ENCODE data around the gene AANAT. TPM values are rescaled to one million over a fixed set of nuclear protein-coding genes. Genes with fewer than 3 reads are reported as not detected.

The AANAT gene
- total RNA-seq, 1 donor from 2014 or later: not detected

- TF ChIP-seq CTCF (IDR thresholded peaks at IDR 0.05): no peak
- H3K4me1 Mint-ChIP-seq (ENCODE audit: low read depth): peaks cover 36% of the 10 kb centered on the region
- no peak for DNase-seq (ENCODE audit: low spot score)
- H3K27ac Mint-ChIP-seq (ENCODE audit: unreplicated experiment): no peak overlapping the region
- peak overlapping the region; percentile 60 for H3K4me3 Mint-ChIP-seq (ENCODE audit: unreplicated experiment)
- no peaks in the 10 kb centered on the region for H3K36me3 Mint-ChIP-seq (ENCODE audit: low read depth)
- no peaks in the 10 kb centered on the region for H3K27me3 Mint-ChIP-seq (ENCODE audit: low read depth)
- no peaks in the 10 kb centered on the region for H3K9me3 Mint-ChIP-seq (ENCODE audit: low read depth)
Observed at GRCh38 chr17:76500747-76501017, 33.3 kb downstream of the AANAT start.

- Mint-ChIP-seq H3K36me3 (ENCODE audit: low read depth) (no peaks in the 10 kb centered on the region), H3K9me3 (ENCODE audit: low read depth) (no peaks in the 10 kb centered on the region), H3K4me1 (ENCODE audit: low read depth) (peaks cover 36% of the 10 kb centered on the region), H3K4me3 (ENCODE audit: unreplicated experiment) (peak within 1 kb of the TSS; percentile 78), H3K27me3 (ENCODE audit: low read depth) (no peaks in the 10 kb centered on the region), H3K27ac (ENCODE audit: unreplicated experiment) (peak within 1 kb of the TSS; percentile 69)
- no peak for TF ChIP-seq CTCF (IDR thresholded peaks at IDR 0.05)
- no peak for DNase-seq (ENCODE audit: low spot score)
Observed at GRCh38 chr17:76501018-76501826, 33.8 kb downstream of the AANAT start, which contains the start of gene RHBDF2. Gene RHBDF2 (minus strand): TSS chr17:76501423. CDS start chr17:76481524, 19,899 bp downstream.

- Mint-ChIP-seq H3K4me1 (ENCODE audit: low read depth) (peaks cover 36% of the 10 kb centered on the region), H3K27ac (ENCODE audit: unreplicated experiment) (no peak overlapping the region), H3K9me3 (ENCODE audit: low read depth) (no peaks in the 10 kb centered on the region), H3K27me3 (ENCODE audit: low read depth) (no peaks in the 10 kb centered on the region), H3K4me3 (ENCODE audit: unreplicated experiment) (peak overlapping the region; percentile 78), H3K36me3 (ENCODE audit: low read depth) (no peaks in the 10 kb centered on the region)
- DNase-seq (ENCODE audit: low spot score): no peak
- TF ChIP-seq CTCF (IDR thresholded peaks at IDR 0.05): no peak
Observed at GRCh38 chr17:76501827-76502307, 34.5 kb downstream of the AANAT start.

GRCh38 chr17:76502341-76503211 lies 35.2 kb downstream of the AANAT start:
- DNase-seq (ENCODE audit: low spot score): no peak
- Mint-ChIP-seq H3K27me3 (ENCODE audit: low read depth) (peaks cover under 1% of the 10 kb centered on the region), H3K36me3 (ENCODE audit: low read depth) (no peaks in the 10 kb centered on the region), H3K9me3 (ENCODE audit: low read depth) (no peaks in the 10 kb centered on the region), H3K4me1 (ENCODE audit: low read depth) (peaks cover 34% of the 10 kb centered on the region), H3K27ac (ENCODE audit: unreplicated experiment) (no peak overlapping the region), H3K4me3 (ENCODE audit: unreplicated experiment) (no peak overlapping the region)
- TF ChIP-seq CTCF (IDR thresholded peaks at IDR 0.05): no peak

GRCh38 chr17:76504117-76504516 lies 36.7 kb downstream of the AANAT start:
- Mint-ChIP-seq H3K4me3 (ENCODE audit: unreplicated experiment) (no peak overlapping the region), H3K36me3 (ENCODE audit: low read depth) (no peaks in the 10 kb centered on the region), H3K4me1 (ENCODE audit: low read depth) (peaks cover 19% of the 10 kb centered on the region), H3K27ac (ENCODE audit: unreplicated experiment) (no peak overlapping the region), H3K9me3 (ENCODE audit: low read depth) (no peaks in the 10 kb centered on the region), H3K27me3 (ENCODE audit: low read depth) (peaks cover 13% of the 10 kb centered on the region)
- peak; percentile 38 for TF ChIP-seq CTCF (IDR thresholded peaks at IDR 0.05)
- no peak for DNase-seq (ENCODE audit: low spot score)
